Activated CD8-positive, alpha-beta memory T cell treated with anti-CD3 and anti-CD28 coated beads for 48 hours (primary cell): ENCODE data around the gene CUX1.
A peak's percentile ranks its signal among the peaks of the same experiment; 100 is the strongest.
"Not testable (repeated sequence)": the region's sequence is repeated elsewhere in the genome, so short reads cannot be mapped to it uniquely, and the experiment has no call there.

Source experiments
- DNase-seq, 3 experiments: peaks; one replicate each; pipeline ENCODE4 v3.0.0-alpha.2; 2020; ENCODE audit warnings: low read depth in 2 of 3, low spot score in 2 of 3

Gene CUX1

DNA sequence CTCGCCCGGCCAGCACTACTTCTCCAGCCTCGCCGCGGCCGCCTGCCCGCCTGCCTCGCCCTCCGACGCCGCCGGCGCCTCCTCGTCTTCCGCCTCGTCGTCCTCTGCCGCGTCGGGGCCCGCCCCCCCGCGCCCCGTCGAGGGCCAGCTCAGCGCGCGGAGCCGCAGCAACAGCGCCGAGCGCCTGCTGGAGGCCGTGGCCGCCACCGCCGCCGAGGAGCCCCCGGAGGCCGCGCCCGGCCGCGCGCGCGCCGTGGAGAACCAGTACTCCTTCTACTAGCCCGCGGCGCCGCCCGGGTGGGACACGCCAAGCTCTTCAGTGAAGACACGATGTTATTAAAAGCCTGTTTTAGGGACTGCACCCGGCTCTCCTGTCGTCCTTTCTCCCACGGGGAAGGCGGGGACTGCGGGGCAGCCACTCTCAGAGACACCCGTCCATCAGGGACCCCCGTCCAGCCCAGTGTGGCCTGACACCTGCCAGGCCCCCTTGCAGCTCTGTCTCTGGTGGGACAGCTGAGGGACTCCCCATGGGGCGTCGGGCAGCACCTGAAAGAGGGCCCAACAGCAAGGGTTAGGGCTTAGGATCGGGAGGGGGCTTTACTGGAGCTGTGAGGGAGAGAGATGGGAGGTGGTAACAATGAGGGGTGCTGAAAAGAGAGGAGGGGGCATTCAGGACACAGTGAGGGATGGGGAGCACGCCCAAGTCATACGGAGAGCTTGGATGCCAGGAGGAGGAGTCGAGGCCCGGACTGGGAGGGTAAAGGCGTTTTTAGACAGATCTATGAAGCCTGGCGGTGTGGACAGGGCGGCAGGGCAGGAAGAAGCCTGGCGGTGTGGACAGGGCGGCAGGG, 504.1 kb downstream of the CUX1 start:
- peak in 1 of 3 experiments; percentile 2 for DNase-seq

DNA sequence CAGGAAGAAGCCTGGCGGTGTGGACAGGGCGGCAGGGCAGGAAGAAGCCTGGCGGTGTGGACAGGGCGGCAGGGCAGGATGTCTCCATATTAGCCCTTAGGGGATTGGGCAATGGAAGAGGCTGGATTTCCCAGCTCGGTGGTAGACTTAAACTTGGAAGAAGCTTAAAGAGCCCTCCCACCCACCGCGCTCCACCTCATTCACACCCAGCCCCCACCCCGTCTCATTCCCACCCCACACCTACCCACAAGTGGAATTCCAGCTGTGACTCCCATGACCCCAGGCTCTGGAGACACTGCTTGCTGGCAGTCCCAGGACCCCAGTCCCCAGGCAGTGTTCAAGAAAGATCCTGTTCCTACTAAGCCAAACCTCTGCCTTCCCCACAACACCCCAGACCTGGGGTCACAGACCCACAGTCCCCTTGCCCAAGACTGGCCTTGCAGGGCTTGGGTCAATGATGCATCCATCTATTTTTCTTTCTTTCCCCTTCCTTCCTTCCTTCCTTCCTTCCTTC, 504.8 kb downstream of the CUX1 start:
- DNase-seq, result no peak

DNA sequence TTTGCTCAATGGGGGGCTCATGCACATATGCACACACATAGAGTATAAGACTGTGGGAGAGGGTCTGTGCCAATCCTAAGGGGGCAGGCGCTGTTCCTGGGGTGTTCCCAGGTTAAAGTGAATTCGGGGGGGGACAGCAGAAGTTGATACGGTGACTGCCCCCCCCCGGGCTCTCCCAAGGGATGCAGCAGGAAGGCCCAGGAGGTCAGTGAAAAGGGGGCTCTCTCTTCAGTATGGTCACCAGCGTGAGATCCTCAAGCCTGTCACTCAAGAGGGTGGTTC, 506.4 kb downstream of the CUX1 start:
- DNase-seq, result no peak

DNA sequence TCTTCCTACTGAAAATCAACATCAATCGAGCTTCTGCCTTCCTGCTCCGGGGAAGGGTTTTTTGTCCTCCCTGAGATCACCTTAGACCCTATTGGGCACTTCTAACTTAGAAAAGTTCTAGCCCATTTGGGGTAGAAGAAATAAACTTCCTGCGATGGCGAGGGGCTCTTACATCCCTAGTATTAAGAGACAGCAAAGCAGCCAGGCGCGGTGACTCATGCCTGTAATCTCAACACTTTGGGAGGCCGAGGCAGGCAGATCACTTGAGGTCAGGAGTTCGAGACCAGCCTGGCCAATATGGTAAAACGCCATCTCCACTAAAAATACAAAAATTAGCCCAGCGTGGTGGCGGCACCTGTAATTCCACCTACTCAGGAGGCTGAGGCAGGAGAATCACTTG, 507.7 kb downstream of the CUX1 start:
- DNase-seq, result not testable (repeated sequence)

DNA sequence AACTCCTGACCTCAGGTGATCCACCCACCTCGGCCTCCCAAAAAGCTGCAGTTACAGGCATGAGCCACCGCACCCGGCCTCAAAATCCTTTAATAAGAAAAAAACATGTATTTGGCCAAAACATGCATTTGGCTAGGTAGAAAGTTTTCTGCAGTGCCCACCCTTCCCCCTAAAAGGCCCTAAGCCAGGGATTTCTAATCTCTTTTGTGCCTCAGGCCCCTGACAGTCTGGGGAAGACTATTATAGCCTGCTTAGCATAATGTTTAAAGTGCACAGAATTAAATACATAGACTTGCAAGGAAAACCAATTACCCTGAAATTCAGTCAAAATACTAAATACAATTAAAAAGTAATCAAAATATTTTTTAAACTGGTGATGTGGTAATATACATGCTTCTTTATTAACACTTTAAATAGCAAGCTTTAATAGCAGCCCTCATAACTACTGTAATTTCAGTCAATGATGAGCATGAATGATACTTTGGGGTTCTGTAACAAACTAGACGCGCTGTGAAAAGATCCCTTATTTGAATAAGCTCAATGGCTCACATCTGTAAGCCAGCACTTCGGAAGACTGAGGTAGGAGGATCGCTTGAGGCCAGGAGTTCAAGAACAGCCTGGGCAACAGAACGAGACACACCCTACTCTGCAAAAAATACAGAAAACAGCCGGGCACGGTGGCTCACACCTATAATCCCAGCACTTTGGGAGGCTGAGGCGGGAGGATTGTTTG, 508.9 kb downstream of the CUX1 start:
- no peak for DNase-seq

DNA sequence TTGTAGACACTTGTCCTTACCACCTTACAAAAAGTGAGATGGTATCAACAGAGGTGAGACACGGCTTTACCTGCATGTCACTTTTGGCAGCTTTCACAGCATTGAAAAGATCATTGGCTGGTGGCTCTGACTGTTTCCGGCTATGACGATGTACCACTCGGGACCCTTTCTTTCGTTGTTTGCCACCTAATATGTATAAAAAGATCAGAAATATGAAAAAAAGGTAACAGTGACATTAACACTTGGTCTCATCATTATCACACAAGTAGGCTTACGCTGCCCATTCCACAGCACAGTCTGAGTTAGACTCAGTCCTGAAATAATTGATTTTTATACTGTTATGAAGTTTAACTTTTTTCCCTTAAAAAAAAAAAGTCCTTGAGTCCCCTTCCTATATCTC, 509.8 kb downstream of the CUX1 start:
- not testable (repeated sequence) for DNase-seq

DNA sequence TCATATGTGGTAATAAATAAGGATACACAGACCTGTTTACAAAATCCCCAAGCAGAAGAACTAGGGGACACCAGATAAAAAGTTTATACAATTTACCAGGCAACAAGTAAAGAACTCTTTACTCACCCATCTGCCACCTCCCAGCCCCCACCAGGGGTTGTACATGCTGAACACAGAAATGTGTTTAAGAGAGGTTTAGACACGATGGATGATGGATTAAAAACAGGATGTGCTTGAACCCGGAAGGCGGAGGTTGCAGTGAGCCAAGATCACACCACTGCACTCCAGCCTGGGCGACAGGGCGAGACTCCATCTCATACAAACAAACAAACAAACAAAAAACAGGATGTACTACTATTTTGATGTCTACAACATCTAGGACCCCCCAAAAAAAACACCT, 511.4 kb downstream of the CUX1 start:
- DNase-seq, result not testable (repeated sequence)

DNA sequence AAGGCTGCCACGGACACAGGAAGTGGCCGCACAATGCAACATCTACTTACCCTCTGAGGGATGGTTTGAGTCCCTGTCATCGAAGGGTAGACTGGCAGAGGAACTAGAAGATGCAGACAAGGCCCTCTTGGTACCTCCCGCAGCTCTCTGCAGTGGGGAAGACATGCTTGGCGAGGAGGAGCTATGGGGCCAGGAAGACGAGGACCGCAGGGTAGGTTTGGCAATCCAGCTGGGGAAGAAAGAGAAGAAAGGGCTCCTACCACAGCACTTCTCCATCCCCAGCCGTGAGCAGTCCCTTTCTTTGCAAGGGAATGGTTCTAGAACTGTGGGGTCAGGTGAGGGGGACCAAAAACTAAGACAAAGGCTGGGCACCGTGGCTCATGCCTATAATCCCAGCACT, 511.9 kb downstream of the CUX1 start:
- DNase-seq, result not testable (repeated sequence)

DNA sequence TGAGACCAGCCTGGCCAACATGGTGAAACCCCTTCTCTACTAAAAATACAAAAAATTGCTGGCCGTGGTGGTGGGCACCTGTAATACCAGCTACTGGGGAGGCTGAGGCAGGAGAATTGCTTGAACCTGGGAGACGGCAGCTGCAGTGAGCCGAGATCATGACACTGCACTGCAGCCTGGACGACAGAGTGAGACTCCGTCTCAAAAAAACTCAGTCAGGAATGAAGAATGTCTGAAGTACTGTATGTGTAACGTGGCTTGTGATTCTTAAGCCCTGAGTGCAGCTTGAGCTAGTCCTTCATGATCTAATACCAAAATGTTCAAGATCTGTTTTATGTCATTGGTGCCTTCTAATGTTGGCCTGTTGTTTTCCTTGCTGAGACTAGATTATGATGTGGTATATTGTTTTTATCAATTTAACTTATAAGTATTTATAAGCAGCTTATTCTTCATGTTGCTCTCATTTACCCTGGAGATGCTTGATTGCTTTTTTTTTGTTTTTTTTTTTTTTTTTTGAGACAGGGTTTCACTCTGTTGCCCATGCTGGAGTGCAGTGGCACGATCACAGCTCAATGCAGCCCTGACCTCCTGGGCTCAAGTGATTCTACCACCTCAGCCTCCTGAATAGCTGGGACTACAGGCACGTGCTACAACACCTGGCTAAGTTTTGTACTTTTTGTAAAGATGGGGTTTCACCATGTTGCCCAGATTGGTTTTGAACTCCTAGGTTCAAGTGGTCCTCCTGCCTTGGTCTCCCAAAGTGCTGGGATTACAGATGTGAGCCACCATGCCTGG, 513.4 kb downstream of the CUX1 start:
- not testable (repeated sequence) for DNase-seq
